OCI-LY7 (cell line): ENCODE measurements around the gene C10orf71. TPM values are rescaled to one million over a fixed set of nuclear protein-coding genes. Genes with fewer than 3 reads are reported as not detected.

Experiments
- BruUV-seq: library from RNA; stranded (reverse); fragments of 400-500 nt; replicated peaks from 2 replicates; lab custom pipeline; 2021; lab: Mats Ljungman, UMichigan
- CTCF ChIA-PET: fragments of 300-600 bp; sonication (Branson Sonifier 250); formaldehyde crosslinking; loops from one replicate; lab custom pipeline; 2022; ENCODE audit warnings: antibody characterized with exemption; ENCODE audit not compliant: unreplicated experiment; lab: Charles Lee
- POLR2A ChIA-PET: fragments of 300-600 bp; sonication (Branson Sonifier 250); formaldehyde crosslinking; loops from one replicate; lab custom pipeline; 2022; ENCODE audit warnings: antibody characterized with exemption; lab: Charles Lee
- DNase-seq: peaks from one replicate; pipeline ENCODE4 v3.0.0-alpha.2; 2015; ENCODE audit warnings: low spot score
- H2AFZ ChIP-seq: fragments of 200-600 bp; sonication (generic), shearing (Covaris generic); 2 replicates; pipeline ENCODE4 v1.6.1; 2014; ENCODE audit warnings: mild to moderate bottlenecking, antibody characterized with exemption, low read length, moderate library complexity
- H3K27ac ChIP-seq: fragments of 200-600 bp; sonication (generic); 2 replicates; pipeline ENCODE4 v1.5.1; 2014; ENCODE audit warnings: mixed run types, low read depth, mild to moderate bottlenecking, moderate library complexity, low read length, inconsistent platforms; ENCODE audit not compliant: poor library complexity, severe bottlenecking
- H3K36me3 ChIP-seq: fragments of 200-600 bp; sonication (generic); 2 replicates; pipeline ENCODE4 v1.6.1; 2014; ENCODE audit warnings: mild to moderate bottlenecking, antibody characterized with exemption, low read length, moderate library complexity, mixed read lengths; ENCODE audit not compliant: insufficient read depth
- H3K4me1 ChIP-seq: fragments of 200-600 bp; sonication (generic); 2 replicates; pipeline ENCODE4 v1.5.1; 2014; ENCODE audit warnings: mild to moderate bottlenecking, low read length; ENCODE audit not compliant: insufficient read depth, poor library complexity, severe bottlenecking
- H3K4me2 ChIP-seq: fragments of 200-600 bp; sonication (generic); 2 replicates; pipeline ENCODE4 v1.6.1; 2014; ENCODE audit warnings: mild to moderate bottlenecking, low read length
- H3K4me3 ChIP-seq: fragments of 200-600 bp; sonication (generic); 2 replicates; pipeline ENCODE4 v1.5.1; 2014; ENCODE audit warnings: mild to moderate bottlenecking, low read depth, low read length; ENCODE audit not compliant: poor library complexity, severe bottlenecking
- H3K79me2 ChIP-seq: fragments of 200-600 bp; sonication (generic); 2 replicates; pipeline ENCODE4 v1.6.1; 2016; ENCODE audit warnings: low read depth, mild to moderate bottlenecking, low read length, moderate library complexity, mixed read lengths; ENCODE audit not compliant: insufficient read depth
- H3K9me2 ChIP-seq: fragments of 200-600 bp; sonication (generic); 2 replicates; pipeline ENCODE4 v1.6.1; 2016; ENCODE audit warnings: mild to moderate bottlenecking, low read length, mixed read lengths; ENCODE audit not compliant: insufficient read depth
- H3K9me3 ChIP-seq: fragments of 200-600 bp; sonication (generic); 2 replicates; pipeline ENCODE4 v1.6.1; 2014; ENCODE audit warnings: mild to moderate bottlenecking, mixed run types, low read length, mixed read lengths
- H4K20me1 ChIP-seq: fragments of 200-600 bp; sonication (generic); 2 replicates; pipeline ENCODE4 v1.6.1; 2014; ENCODE audit warnings: mild to moderate bottlenecking, antibody characterized with exemption, low read length, moderate library complexity, mixed read lengths; ENCODE audit not compliant: insufficient read depth
- EZH2phosphoT487 ChIP-seq: fragments of 200-600 bp; sonication (generic); IDR thresholded peaks from 2 replicates; pipeline ENCODE4 v1.6.1; 2018; ENCODE audit warnings: low read depth, borderline replicate concordance, mild to moderate bottlenecking, mixed run types, antibody characterized with exemption, low read length, moderate library complexity, mixed read lengths
- intact Hi-C: fragments of 100-400 bp; cut with micrococcal nuclease; formaldehyde crosslinking; loops from one replicate; pipeline ENCODE4 v1.10.0; 2022; ENCODE audit not compliant: unreplicated experiment
- total RNA-seq, 2 experiments: library from RNA; depleted of rRNA in 1 of 2; stranded (reverse); fragments of >200 nt in 1 of 2; shearing (Covaris generic) in 1 of 2; gene quantifications; 2 replicates each; pipeline ENCODE4 v1.2.3, GENCODE V29; 2014 to 2022
- TF ChIP-seq, protein P1 (sequence below): fragments of 200-600 bp; sonication (generic); conservative IDR thresholded peaks from 2 replicates; pipeline ENCODE4 v1.5.1; 2014; ENCODE audit warnings: mild to moderate bottlenecking, antibody characterized with exemption, low read length, moderate library complexity, mixed read lengths

The C10orf71 gene
- total RNA-seq, 2 experiments from 2014 or later: 0.06 to 0.08 TPM

- no peaks in the 10 kb centered on the region for H3K4me1 ChIP-seq
- no peaks in the 10 kb centered on the region for H3K79me2 ChIP-seq
- CTCF ChIA-PET: no interaction called here
- no peak for DNase-seq
- H3K4me3 ChIP-seq: no peak overlapping the region
- POLR2A ChIA-PET: no interaction called here
- no peaks in the 10 kb centered on the region for H4K20me1 ChIP-seq
- no peak overlapping the region for H2AFZ ChIP-seq
- no TSS peak for BruUV-seq
- no peaks in the 10 kb centered on the region for H3K9me2 ChIP-seq
- no peaks in the 10 kb centered on the region for H3K36me3 ChIP-seq
- TF ChIP-seq, protein P1, sequence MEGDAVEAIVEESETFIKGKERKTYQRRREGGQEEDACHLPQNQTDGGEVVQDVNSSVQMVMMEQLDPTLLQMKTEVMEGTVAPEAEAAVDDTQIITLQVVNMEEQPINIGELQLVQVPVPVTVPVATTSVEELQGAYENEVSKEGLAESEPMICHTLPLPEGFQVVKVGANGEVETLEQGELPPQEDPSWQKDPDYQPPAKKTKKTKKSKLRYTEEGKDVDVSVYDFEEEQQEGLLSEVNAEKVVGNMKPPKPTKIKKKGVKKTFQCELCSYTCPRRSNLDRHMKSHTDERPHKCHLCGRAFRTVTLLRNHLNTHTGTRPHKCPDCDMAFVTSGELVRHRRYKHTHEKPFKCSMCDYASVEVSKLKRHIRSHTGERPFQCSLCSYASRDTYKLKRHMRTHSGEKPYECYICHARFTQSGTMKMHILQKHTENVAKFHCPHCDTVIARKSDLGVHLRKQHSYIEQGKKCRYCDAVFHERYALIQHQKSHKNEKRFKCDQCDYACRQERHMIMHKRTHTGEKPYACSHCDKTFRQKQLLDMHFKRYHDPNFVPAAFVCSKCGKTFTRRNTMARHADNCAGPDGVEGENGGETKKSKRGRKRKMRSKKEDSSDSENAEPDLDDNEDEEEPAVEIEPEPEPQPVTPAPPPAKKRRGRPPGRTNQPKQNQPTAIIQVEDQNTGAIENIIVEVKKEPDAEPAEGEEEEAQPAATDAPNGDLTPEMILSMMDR: no peak
- TF ChIP-seq EZH2phosphoT487: no peak
- H3K9me3 ChIP-seq: no peaks in the 10 kb centered on the region
- intact Hi-C loops: no loop called here
- H3K27ac ChIP-seq: no peak overlapping the region
- H3K4me2 ChIP-seq: no peak overlapping the region
These were observed 66.9 kb downstream of the C10orf71 start for GRCh38 chr10:49365675-49366415.

DNA sequence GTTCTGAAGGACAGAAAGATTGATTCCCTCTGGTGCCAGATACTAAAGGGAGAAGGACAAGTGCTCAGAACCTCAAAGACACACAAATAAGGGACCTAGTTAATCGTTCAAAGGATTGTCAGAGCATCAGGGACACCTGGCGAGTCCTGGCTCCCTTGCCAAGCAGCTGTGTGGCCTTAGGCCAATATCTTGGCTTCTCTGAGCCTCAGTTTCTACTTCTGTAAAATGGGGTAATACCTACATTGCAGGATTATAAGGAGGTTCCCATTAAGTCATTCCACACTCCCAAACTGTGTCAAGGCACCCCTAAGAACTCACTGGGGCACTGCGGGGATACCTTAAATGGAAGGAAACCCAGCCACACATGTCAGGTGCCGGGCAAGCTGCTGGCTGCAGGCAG, 67.5 kb downstream of the C10orf71 start:
- Histone ChIP-seq H3K4me3 (no peak overlapping the region), H3K9me3 (no peaks in the 10 kb centered on the region), H3K79me2 (no peaks in the 10 kb centered on the region), H2AFZ (no peak overlapping the region), H3K4me1 (no peaks in the 10 kb centered on the region), H4K20me1 (no peaks in the 10 kb centered on the region), H3K4me2 (no peak overlapping the region), H3K36me3 (no peaks in the 10 kb centered on the region), H3K27ac (no peak overlapping the region), H3K9me2 (no peaks in the 10 kb centered on the region)
- ChIA-PET CTCF (no interaction called here), POLR2A (no interaction called here)
- intact Hi-C loops: no loop called here
- no peak for DNase-seq
- TF ChIP-seq EZH2phosphoT487: no peak
- TF ChIP-seq, protein P1: no peak
- BruUV-seq: no TSS peak

GRCh38 chr10:49367600-49367999, 68.6 kb downstream of the C10orf71 start:
- Histone ChIP-seq H2AFZ (no peak overlapping the region), H4K20me1 (no peaks in the 10 kb centered on the region), H3K4me3 (no peak overlapping the region), H3K4me1 (no peaks in the 10 kb centered on the region), H3K9me2 (no peaks in the 10 kb centered on the region), H3K9me3 (no peaks in the 10 kb centered on the region), H3K4me2 (no peak overlapping the region), H3K79me2 (no peaks in the 10 kb centered on the region), H3K36me3 (no peaks in the 10 kb centered on the region), H3K27ac (no peak overlapping the region)
- no TSS peak for BruUV-seq
- no peak for TF ChIP-seq EZH2phosphoT487
- TF ChIP-seq, protein P1: no peak
- intact Hi-C loops: no loop called here
- DNase-seq: no peak
- POLR2A ChIA-PET: no interaction called here
- CTCF ChIA-PET: no interaction called here
